H1 (cell line): Measurements from ENCODE around the gene NEDD9. TPM values are rescaled to one million over a fixed set of nuclear protein-coding genes. Genes with fewer than 3 reads are reported as not detected.

Experiments used
- CTCF ChIA-PET: fragments of 300-600 bp; sonication (Branson Sonifier 250); formaldehyde crosslinking; loops from one replicate; lab custom pipeline; 2021; ENCODE audit not compliant: partially characterized antibody; lab: Charles Lee
- POLR2A ChIA-PET: fragments of 300-600 bp; sonication (Branson Sonifier 250); formaldehyde crosslinking; loops from one replicate; lab custom pipeline; 2021; ENCODE audit warnings: inconsistent platforms; ENCODE audit not compliant: partially characterized antibody; lab: Charles Lee
- DNase-seq, 2 experiments: peaks; one replicate each; pipeline versions ENCODE4 v3.0.0 to v3.0.0-alpha.2; 2010 to 2022; ENCODE audit warnings: low spot score in 2 of 2, low read depth in 1 of 2, mixed read lengths in 1 of 2
- FAIRE-seq: peaks from 2 replicates; lab custom pipeline; 2011; peaks lifted over from hg19 to GRCh38; lab: Jason Lieb, UNC
- H2AFZ ChIP-seq: 2 replicates; pipeline ENCODE4 v1.8.1; 2012; ENCODE audit warnings: low read length, inconsistent platforms
- H2AK5ac ChIP-seq: 2 replicates; pipeline ENCODE4 v1.6.1; 2013; ENCODE audit warnings: low read depth, low read length
- H2BK120ac ChIP-seq: replicated peaks from 2 replicates; pipeline ENCODE3; 2013; ENCODE audit warnings: low read depth, low read length, inconsistent platforms
- H2BK12ac ChIP-seq: 2 replicates; pipeline ENCODE4 v1.6.1; 2013; ENCODE audit warnings: low read depth, low read length
- H2BK15ac ChIP-seq: 2 replicates; pipeline ENCODE4 v1.6.1; 2013; ENCODE audit warnings: low read length
- H2BK20ac ChIP-seq: 2 replicates; pipeline ENCODE4 v1.6.1; 2013; ENCODE audit warnings: low read length
- H2BK5ac ChIP-seq: 2 replicates; pipeline ENCODE4 v1.6.1; 2013; ENCODE audit warnings: low read depth, low read length
- H3K14ac ChIP-seq: 2 replicates; pipeline ENCODE4 v1.6.1; 2013; ENCODE audit warnings: inconsistent platforms; ENCODE audit not compliant: insufficient read length
- H3K18ac ChIP-seq: 2 replicates; pipeline ENCODE4 v1.6.1; 2013; ENCODE audit warnings: low read length; ENCODE audit errors: extremely low read depth
- H3K23ac ChIP-seq: 2 replicates; pipeline ENCODE4 v1.6.1; 2013; ENCODE audit warnings: inconsistent platforms; ENCODE audit not compliant: insufficient read length
- H3K23me2 ChIP-seq: 2 replicates; pipeline ENCODE4 v1.6.1; 2013; ENCODE audit warnings: low read depth, low read length
- H3K27ac ChIP-seq: 2 replicates; pipeline ENCODE4 v1.6.1; 2011; ENCODE audit warnings: low read depth, low read length, inconsistent platforms
- H3K27me3 ChIP-seq, 4 experiments: replicated peaks in 1 of 4; 1 replicate in 1 of 4; 2 replicates in 3 of 4; pipeline versions ENCODE4 v1.6.1 to v1.8.1; 2011 to 2013; ENCODE audit warnings: low read length in 3 of 4, mild to moderate bottlenecking in 3 of 4, inconsistent platforms in 2 of 4, mixed read lengths in 2 of 4, moderate library complexity in 1 of 4; ENCODE audit not compliant: control insufficient read depth in 3 of 4, insufficient read depth in 3 of 4; ENCODE audit errors: extremely low read depth in 1 of 4
- H3K36me3 ChIP-seq, 4 experiments: 2 replicates each; pipeline versions ENCODE4 v1.6.1 to v1.8.1; 2011 to 2013; ENCODE audit warnings: mild to moderate bottlenecking in 4 of 4, low read length in 3 of 4, moderate library complexity in 2 of 4, control low read depth in 1 of 4, inconsistent platforms in 1 of 4; ENCODE audit not compliant: insufficient read depth in 4 of 4, control insufficient read depth in 2 of 4
- H3K4ac ChIP-seq: replicated peaks from 2 replicates; pipeline ENCODE3; 2013; ENCODE audit warnings: low read length, low read depth, mixed read lengths, inconsistent platforms; ENCODE audit not compliant: insufficient read length
- H3K4me1 ChIP-seq, 4 experiments: replicated peaks in 1 of 4; 1 replicate in 1 of 4; 2 replicates in 3 of 4; pipeline versions ENCODE4 v1.6.1 to v1.8.1; 2011 to 2013; ENCODE audit warnings: low read length in 3 of 4, inconsistent platforms in 2 of 4, mixed read lengths in 1 of 4; ENCODE audit not compliant: insufficient read depth in 4 of 4, control insufficient read depth in 3 of 4
- H3K4me2 ChIP-seq, 2 experiments: 2 replicates each; pipeline versions ENCODE4 v1.6.1 to v1.8.1; 2011 to 2013; ENCODE audit warnings: low read depth in 2 of 2, low read length in 2 of 2, control low read depth in 1 of 2, inconsistent platforms in 1 of 2, mild to moderate bottlenecking in 1 of 2; ENCODE audit not compliant: insufficient read depth in 1 of 2
- H3K4me3 ChIP-seq, 4 experiments: fragments of 200-600, 300-600 bp in 1 of 4; sonication (generic), shearing (Covaris generic), sonication (Bioruptor Twin) in 1 of 4; 2 replicates each; pipeline versions ENCODE4 v1.5.1 to v1.8.1; 2011 to 2016; ENCODE audit warnings: low read length in 4 of 4, low read depth in 3 of 4, control low read depth in 2 of 4, inconsistent platforms in 2 of 4, mild to moderate bottlenecking in 2 of 4, mixed read lengths in 1 of 4, moderate library complexity in 1 of 4; ENCODE audit not compliant: insufficient read depth in 2 of 4; ENCODE audit errors: extremely low read depth in 1 of 4
- H3K56ac ChIP-seq: replicated peaks from 2 replicates; pipeline ENCODE3; 2013; ENCODE audit warnings: low read depth, mild to moderate bottlenecking, mixed read lengths, low read length, inconsistent platforms; ENCODE audit not compliant: insufficient read length
- H3K79me1 ChIP-seq: 2 replicates; pipeline ENCODE4 v1.6.1; 2013; ENCODE audit warnings: low read depth, low read length, control low read depth
- H3K79me2 ChIP-seq, 2 experiments: 2 replicates each; pipeline versions ENCODE4 v1.6.1 to v1.8.1; 2012 to 2013; ENCODE audit warnings: low read length in 2 of 2, mild to moderate bottlenecking in 2 of 2, inconsistent platforms in 1 of 2; ENCODE audit not compliant: insufficient read depth in 2 of 2, control insufficient read depth in 1 of 2
- H3K9ac ChIP-seq, 4 experiments: replicated peaks in 1 of 4; 1 replicate in 1 of 4; 2 replicates in 3 of 4; pipeline versions ENCODE4 v1.6.1 to v1.8.1; 2011 to 2013; ENCODE audit warnings: low read depth in 3 of 4, low read length in 3 of 4, control low read depth in 2 of 4, mild to moderate bottlenecking in 2 of 4, moderate library complexity in 2 of 4, inconsistent platforms in 1 of 4; ENCODE audit errors: extremely low read depth in 1 of 4
- H3K9me3 ChIP-seq, 2 experiments: 2 replicates each; pipeline versions ENCODE4 v1.6.1 to v1.8.1; 2012 to 2013; ENCODE audit warnings: mild to moderate bottlenecking in 2 of 2, moderate library complexity in 2 of 2, control low read depth in 1 of 2, inconsistent platforms in 1 of 2, low read depth in 1 of 2, low read length in 1 of 2, mixed read lengths in 1 of 2; ENCODE audit not compliant: insufficient read depth in 2 of 2
- H4K20me1 ChIP-seq, 2 experiments: replicated peaks in 1 of 2; 2 replicates each; pipeline versions ENCODE3 to v1.8.1; 2011 to 2013; ENCODE audit warnings: inconsistent platforms in 2 of 2, low read length in 2 of 2, mild to moderate bottlenecking in 1 of 2; ENCODE audit not compliant: insufficient read depth in 2 of 2, control insufficient read depth in 1 of 2
- H4K5ac ChIP-seq: 2 replicates; pipeline ENCODE4 v1.6.1; 2013; ENCODE audit warnings: low read length, low read depth, mixed read lengths, inconsistent platforms; ENCODE audit not compliant: insufficient read length
- H4K8ac ChIP-seq: 2 replicates; pipeline ENCODE4 v1.8.0; 2013; ENCODE audit warnings: mild to moderate bottlenecking, moderate library complexity, low read length, inconsistent platforms; ENCODE audit not compliant: insufficient read depth; ENCODE audit errors: extremely low read depth
- H4K91ac ChIP-seq: replicated peaks from 2 replicates; pipeline ENCODE3; 2013; ENCODE audit warnings: low read length, mixed read lengths, inconsistent platforms; ENCODE audit not compliant: insufficient read length
- BACH1 ChIP-seq: IDR thresholded peaks from 2 replicates; pipeline ENCODE4 v1.6.1; 2012; ENCODE audit warnings: low read length, improper control_type of control experiment
- JUND ChIP-seq: IDR thresholded peaks from 2 replicates; pipeline ENCODE4 v1.6.1; 2011; ENCODE audit warnings: mild to moderate bottlenecking, improper control_type of control experiment, low read length
- NRF1 ChIP-seq: IDR thresholded peaks from 2 replicates; pipeline ENCODE4 v1.6.1; 2011; ENCODE audit warnings: mild to moderate bottlenecking, low read depth, low read length, improper control_type of control experiment
- POU5F1 ChIP-seq: IDR thresholded peaks from 2 replicates; pipeline ENCODE4 v1.6.1; 2011; ENCODE audit warnings: low read depth, mild to moderate bottlenecking, low read length, moderate library complexity
- RNF2 ChIP-seq: fragments of 200-900, 300-1000 bp; sonication (generic); IDR thresholded peaks from 2 replicates; pipeline ENCODE4 v1.7.1; 2016; ENCODE audit warnings: borderline replicate concordance, low read depth, mild to moderate bottlenecking, antibody characterized with exemption, low read length; ENCODE audit not compliant: poor library complexity, severe bottlenecking; ENCODE audit errors: missing control alignments
- TAF1 ChIP-seq: IDR thresholded peaks from 2 replicates; pipeline ENCODE4 v1.6.1; 2011; ENCODE audit warnings: mild to moderate bottlenecking, low read depth, low read length
- TBP ChIP-seq: IDR thresholded peaks from 2 replicates; pipeline ENCODE4 v1.6.1; 2011; ENCODE audit warnings: low read depth, low read length, improper control_type of control experiment
- WGBS, 2 experiments: shearing (Covaris generic) in 1 of 2; methylation state at CpG; one replicate each; pipeline versions ENCODE4 v1.1.6 to v1.1.7; 2013 to 2015; ENCODE audit warnings: low lambda C conversion rate in 2 of 2, mixed read lengths in 2 of 2, inconsistent platforms in 1 of 2, low coverage in 1 of 2, missing lambda C conversion rate in 1 of 2; ENCODE audit not compliant: insufficient replicate concordance in 2 of 2, insufficient coverage in 1 of 2, insufficient read length in 1 of 2; ENCODE audit errors: extremely low coverage in 1 of 2, missing lambda C conversion rate in 1 of 2; 5-methylcytosine and 5-hydroxymethylcytosine counted together
- polyA plus RNA-seq, 7 experiments: library from polyadenylated mRNA; depleted of rRNA in 3 of 7; stranded (reverse) in 5 of 7; unstranded in 2 of 7; fragments of >200 nt in 5 of 7; fragments of 200-250 nt in 2 of 7; gene quantifications; 1 replicate in 5 of 7; 2 replicates in 1 of 7; 4 replicates in 1 of 7; pipeline versions ENCODE4 v1.2.1 to v1.2.3, GENCODE V29; 2011 to 2013; ENCODE audit warnings: missing spikeins in 2 of 7, mixed read lengths in 2 of 7
- total RNA-seq: library from RNA; stranded (reverse); fragmentation: NEBNext Ultra II Directional; extraction: Animal tissue kit (Norgen Biotek cat#: 25700); gene quantifications from 2 replicates; pipeline ENCODE4 v1.2.1, GENCODE V29; 2021

Gene NEDD9
- total and polyA plus RNA-seq, 2 of the 8 experiments (the other 6 are each of a cell fraction or from before 2014, with no cell fraction given) = 3.6 to 12.0 TPM

DNA sequence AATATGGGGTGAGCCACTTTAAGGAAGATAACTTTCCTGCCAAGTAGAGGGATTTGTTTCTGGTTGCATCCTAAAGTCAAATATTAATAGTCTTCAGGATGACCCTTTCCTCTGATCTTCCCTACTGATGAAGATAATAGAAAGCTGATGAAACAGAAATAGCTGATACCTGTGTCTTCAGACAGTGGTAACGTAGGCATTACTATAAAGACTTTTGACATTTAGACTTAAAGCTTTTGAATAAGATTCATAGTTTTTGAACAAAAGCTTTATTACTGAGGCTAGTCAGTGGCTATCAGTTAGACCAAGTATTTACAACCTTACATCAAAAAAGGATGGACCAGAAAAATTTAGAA lies 1.4 kb downstream of the NEDD9 start:
- H2BK15ac ChIP-seq = no peak overlapping the region
- H4K20me1 ChIP-seq = no peaks in the 10 kb centered on the region
- peak overlapping the region; percentile 12 to 82; a peak in 2 of 4 replicates for H3K4me2 ChIP-seq
- no peaks in the 10 kb centered on the region for H3K79me1 ChIP-seq
- no peak overlapping the region for H3K27ac ChIP-seq
- no peak overlapping the region for H2BK120ac ChIP-seq
- H4K91ac ChIP-seq = no peak overlapping the region
- H3K9me3 ChIP-seq = no peaks in the 10 kb centered on the region
- CTCF ChIA-PET = interaction anchor here (1.1 to 3.9 kb wide), 8 partner anchors 11 to 277 kb away, joined by 3 to 18 read pairs (median 4); no protein-coding TSS in a partner anchor
- no peaks in the 10 kb centered on the region for H3K79me2 ChIP-seq
- peaks cover 0 to 3% (median 0%) of the 10 kb centered on the region in 4 experiments; a peak in 3 of 7 replicates for H3K27me3 ChIP-seq
- no peak overlapping the region for H3K14ac ChIP-seq
- WGBS, 2 experiments = 76% methylated on average over 1 of the region's 1 CpG; no CpG with 5 or more reads in 1 of the 2 experiments
- no peak overlapping the region for H3K18ac ChIP-seq
- H2AFZ ChIP-seq = no peak overlapping the region
- peaks cover 6% of the 10 kb centered on the region; the same call in 1 of the 2 replicates for H3K23me2 ChIP-seq
- H2BK5ac ChIP-seq = no peak overlapping the region
- no peak overlapping the region for H2AK5ac ChIP-seq
- no peak overlapping the region for H3K9ac ChIP-seq
- H3K36me3 ChIP-seq = no peaks in the 10 kb centered on the region
- no peak overlapping the region for H3K4ac ChIP-seq
- no peak for TF ChIP-seq BACH1
- TF ChIP-seq JUND = no peak
- TF ChIP-seq RNF2 = no peak
- no peak for TF ChIP-seq POU5F1
- no peak for TF ChIP-seq TBP
- TF ChIP-seq NRF1 = no peak
- no peak for TF ChIP-seq TAF1
- peaks cover 8 to 14% (median 9%) of the 10 kb centered on the region in 4 experiments; a peak in 6 of 7 replicates for H3K4me1 ChIP-seq
- no peak overlapping the region for H4K8ac ChIP-seq
- POLR2A ChIA-PET = no interaction called here
- H3K4me3 ChIP-seq = peak overlapping the region in 2 of 4 experiments; percentile 53 to 73; a peak in 3 of 8 replicates
- no peak overlapping the region for H3K56ac ChIP-seq
- no peak overlapping the region for H4K5ac ChIP-seq
- H2BK12ac ChIP-seq = no peak overlapping the region
- FAIRE-seq = no peak
- no peak for DNase-seq
- H3K23ac ChIP-seq = no peak overlapping the region
- H2BK20ac ChIP-seq = no peak overlapping the region
